Activated CD4-positive, alpha-beta memory T cell treated with anti-CD3 and anti-CD28 coated beads for 36 hours (primary cell): ENCODE measurements around the gene PTX4. TPM values are rescaled to one million over a fixed set of nuclear protein-coding genes. Genes with fewer than 3 reads are reported as not detected.
"Not testable (repeated sequence)": the region's sequence is repeated elsewhere in the genome, so short reads cannot be mapped to it uniquely, and the experiment has no call there.

Experiments used
- CTCF ChIA-PET: fragments of 350-600 bp; sonication (Branson Sonifier 250); formaldehyde crosslinking; loops from one replicate; lab custom pipeline; 2021; ENCODE audit warnings: antibody characterized with exemption, inconsistent platforms; lab: Charles Lee
- POLR2A ChIA-PET: fragments of 350-600 bp; sonication (Branson Sonifier 250); formaldehyde crosslinking; loops from one replicate; lab custom pipeline; 2021; ENCODE audit warnings: antibody characterized with exemption; lab: Charles Lee
- DNase-seq: peaks from one replicate; pipeline ENCODE4 v3.0.0-alpha.2; 2020
- H3K27ac Mint-ChIP-seq: one replicate; pipeline ENCODE4 v1.8.0; 2021; ENCODE audit warnings: mixed read lengths
- H3K27me3 Mint-ChIP-seq: one replicate; pipeline ENCODE4 v1.8.0; 2021; ENCODE audit warnings: mixed read lengths
- H3K36me3 Mint-ChIP-seq: one replicate; pipeline ENCODE4 v1.8.0; 2021; ENCODE audit warnings: mixed read lengths
- H3K4me1 Mint-ChIP-seq: one replicate; pipeline ENCODE4 v1.8.0; 2021; ENCODE audit warnings: low read depth, mixed read lengths
- H3K4me3 Mint-ChIP-seq: one replicate; pipeline ENCODE4 v1.8.0; 2021; ENCODE audit warnings: mild to moderate bottlenecking, mixed read lengths
- H3K9me3 Mint-ChIP-seq: one replicate; pipeline ENCODE4 v1.8.0; 2021; ENCODE audit warnings: mixed read lengths
- intact Hi-C: fragments of 100-400 bp; cut with micrococcal nuclease; formaldehyde crosslinking; loops from one replicate; pipeline ENCODE4 v1.15.1; 2023
- total RNA-seq, 2 experiments: library from RNA; stranded (reverse); gene quantifications; one replicate each; pipeline ENCODE4 v1.2.3, GENCODE V29; 2021

Gene PTX4
- total RNA-seq, 2 experiments from 2014 or later = not detected

DNA sequence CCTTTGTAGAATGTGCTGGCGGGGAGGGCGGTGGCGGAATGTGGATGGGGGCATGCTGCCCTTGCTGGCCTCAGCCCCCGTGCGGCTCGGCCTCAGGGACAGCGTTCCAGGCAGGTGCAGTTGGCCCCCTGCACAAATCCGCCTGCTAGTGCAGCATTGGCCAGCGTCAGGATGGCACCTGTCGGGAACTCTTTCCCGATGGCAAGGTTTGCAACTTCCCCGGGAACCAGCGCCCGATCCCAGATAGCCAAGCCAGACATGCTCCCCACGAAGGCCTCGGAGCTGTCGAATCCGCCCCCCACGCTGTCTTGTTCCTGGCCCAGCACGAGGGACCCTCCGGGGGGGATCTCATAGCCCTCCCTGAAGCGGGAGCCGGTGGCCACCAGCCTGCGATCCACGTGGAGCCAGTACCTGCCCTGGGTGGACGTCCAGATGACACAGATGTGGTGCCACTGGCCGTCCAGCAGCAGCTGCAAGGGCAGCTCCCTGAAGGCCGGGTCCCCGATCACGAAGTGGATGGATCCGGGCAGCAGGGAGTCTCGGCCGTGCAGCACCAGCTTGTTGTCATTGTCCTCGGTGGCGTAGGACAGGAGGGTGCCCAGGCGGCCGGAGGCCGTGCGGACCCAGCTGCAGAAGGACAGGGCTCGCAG is 2.8 kb downstream of the PTX4 start:
- no peaks in the 10 kb centered on the region for H3K9me3 Mint-ChIP-seq
- CTCF ChIA-PET = no interaction called here
- intact Hi-C loops = no loop called here
- DNase-seq = no peak
- H3K4me3 Mint-ChIP-seq = no peak overlapping the region
- no peaks in the 10 kb centered on the region for H3K27me3 Mint-ChIP-seq
- no peak overlapping the region for H3K27ac Mint-ChIP-seq
- no peaks in the 10 kb centered on the region for H3K4me1 Mint-ChIP-seq
- no peaks in the 10 kb centered on the region for H3K36me3 Mint-ChIP-seq
- POLR2A ChIA-PET = no interaction called here

DNA sequence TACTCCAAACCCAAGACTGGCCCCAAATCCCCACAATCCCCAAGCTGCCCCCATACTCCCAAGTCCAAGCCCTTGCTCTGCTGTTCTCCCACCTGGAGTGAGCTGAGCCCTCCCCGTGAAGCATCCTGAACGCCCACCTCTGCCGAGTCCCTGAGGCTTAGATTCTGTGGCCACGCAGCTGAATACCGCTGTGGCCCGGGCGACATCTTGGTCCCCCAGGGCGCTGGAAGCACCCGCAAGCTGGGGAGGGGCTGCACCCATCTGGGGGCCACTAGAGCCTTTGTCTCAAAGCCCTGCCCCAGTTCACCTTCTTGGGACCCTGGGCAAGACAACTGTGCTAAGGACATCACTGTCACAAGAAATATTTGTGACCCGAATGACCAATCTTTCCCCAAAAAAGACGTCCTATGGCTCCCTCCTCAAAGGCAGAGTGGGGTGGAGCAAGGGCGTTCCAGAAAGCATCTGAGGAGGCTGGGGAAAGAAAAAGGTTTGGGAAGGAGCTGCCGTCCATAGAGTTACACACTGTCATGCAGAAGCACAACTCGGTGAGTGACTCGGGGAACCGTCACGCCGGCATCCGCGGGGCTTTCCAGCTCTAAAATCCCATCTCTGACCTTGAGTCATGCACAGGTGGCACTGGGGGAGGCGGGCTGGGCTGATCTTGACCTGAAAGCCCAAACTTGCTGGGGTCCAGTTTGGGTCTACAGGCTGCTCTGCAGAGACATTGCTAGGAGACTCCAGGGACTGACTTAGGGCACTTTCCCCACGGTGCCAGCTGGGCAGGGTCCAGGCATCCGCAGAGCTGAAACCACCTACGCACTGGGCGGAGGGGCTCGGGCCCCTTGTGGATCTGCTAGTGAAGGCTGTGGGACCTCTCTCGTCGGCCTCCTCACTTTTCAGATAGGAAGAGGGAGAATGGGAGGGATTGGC is 6.6 kb downstream of the PTX4 start:
- no peak overlapping the region for H3K4me3 Mint-ChIP-seq
- no peak overlapping the region for H3K27ac Mint-ChIP-seq
- DNase-seq = no peak
- no peaks in the 10 kb centered on the region for H3K9me3 Mint-ChIP-seq
- ChIA-PET CTCF (no interaction called here), POLR2A (interaction anchor here (0.5 kb wide), 1 partner anchor 13 kb away, joined by 3 read pairs; no protein-coding TSS in a partner anchor)
- H3K27me3 Mint-ChIP-seq = no peaks in the 10 kb centered on the region
- no peaks in the 10 kb centered on the region for H3K4me1 Mint-ChIP-seq
- H3K36me3 Mint-ChIP-seq = no peaks in the 10 kb centered on the region
- intact Hi-C loops = no loop called here

DNA sequence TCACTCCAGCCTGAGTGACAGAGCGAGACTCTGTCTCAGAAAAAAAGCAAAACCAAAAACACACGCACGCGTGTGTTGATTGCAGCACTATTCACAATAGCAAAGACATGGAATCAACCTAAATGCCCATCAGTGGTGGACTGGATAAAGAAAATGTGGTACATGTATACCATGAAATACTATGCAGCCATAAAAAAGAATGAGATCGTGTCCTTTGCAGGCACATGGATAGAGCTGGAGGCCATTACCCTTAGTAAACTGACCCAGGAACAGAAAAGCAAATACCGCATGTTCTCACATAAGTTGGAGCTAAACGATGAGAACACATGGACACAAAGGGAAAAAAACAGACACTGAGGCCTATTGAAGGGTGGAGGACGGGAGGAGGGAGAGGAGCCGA is 9.8 kb downstream of the PTX4 start:
- H3K27ac Mint-ChIP-seq, H3K4me3 Mint-ChIP-seq, POLR2A ChIA-PET, H3K36me3 Mint-ChIP-seq, CTCF ChIA-PET, DNase-seq, H3K27me3 Mint-ChIP-seq, H3K9me3 Mint-ChIP-seq, intact Hi-C loops: not testable (repeated sequence)
- peaks cover 11% of the 10 kb centered on the region for H3K4me1 Mint-ChIP-seq

DNA sequence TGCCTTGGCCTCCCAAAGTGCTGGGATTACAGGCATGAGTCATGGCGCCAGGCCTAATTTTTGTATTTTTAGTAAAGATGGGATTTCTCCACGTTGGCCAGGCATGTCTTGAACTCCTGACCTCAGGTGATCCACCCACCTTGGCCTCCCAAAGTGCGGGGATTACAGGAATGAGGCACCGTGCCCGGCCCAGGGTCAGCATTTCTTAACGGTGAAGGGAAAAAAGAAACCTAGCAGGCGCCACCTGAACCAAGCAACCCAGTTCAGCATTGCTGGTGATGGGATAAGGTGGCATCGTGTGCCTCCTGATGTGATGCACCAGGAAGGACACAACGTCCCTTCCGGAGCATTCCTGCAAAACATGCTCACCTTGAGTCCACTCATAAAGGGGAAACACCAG is 11.7 kb downstream of the PTX4 start:
- Mint-ChIP-seq H3K9me3 (no peaks in the 10 kb centered on the region), H3K27ac (no peak overlapping the region), H3K36me3 (peaks cover 1% of the 10 kb centered on the region), H3K4me1 (peaks cover 16% of the 10 kb centered on the region), H3K27me3 (no peaks in the 10 kb centered on the region), H3K4me3 (no peak overlapping the region)
- intact Hi-C loops = no loop called here
- CTCF ChIA-PET = interaction anchor here (0.7 kb wide), 1 partner anchor 19 kb away, joined by 4 read pairs; no protein-coding TSS in a partner anchor
- POLR2A ChIA-PET = no interaction called here
- no peak for DNase-seq

DNA sequence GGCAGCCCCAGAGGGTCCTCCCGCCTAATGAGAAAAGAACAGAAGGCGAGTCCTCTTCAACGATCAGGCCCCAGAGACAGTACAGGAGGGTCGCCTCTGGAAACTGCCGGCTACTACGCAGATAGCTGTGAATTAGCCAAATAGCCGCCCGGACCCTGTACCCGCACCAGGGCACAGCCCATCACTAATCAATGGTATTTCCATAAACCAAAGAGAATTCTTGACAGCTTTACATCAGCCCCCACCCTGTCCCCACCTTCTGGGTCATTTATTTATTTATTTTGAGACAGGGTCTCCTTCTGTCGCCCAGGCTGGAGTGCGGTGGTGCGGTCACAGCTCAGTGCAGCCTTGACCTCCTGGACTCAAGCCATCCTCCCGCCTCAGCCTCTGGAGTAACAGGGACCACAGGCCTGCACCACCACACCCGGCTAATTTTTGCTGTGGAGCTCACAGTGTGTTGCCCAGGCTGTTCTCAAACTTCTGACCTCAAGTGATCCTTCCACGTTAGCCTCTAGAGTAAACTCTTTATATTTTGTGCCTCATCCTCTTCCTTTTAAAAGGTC is 13.1 kb downstream of the PTX4 start:
- intact Hi-C loops = no loop called here

DNA sequence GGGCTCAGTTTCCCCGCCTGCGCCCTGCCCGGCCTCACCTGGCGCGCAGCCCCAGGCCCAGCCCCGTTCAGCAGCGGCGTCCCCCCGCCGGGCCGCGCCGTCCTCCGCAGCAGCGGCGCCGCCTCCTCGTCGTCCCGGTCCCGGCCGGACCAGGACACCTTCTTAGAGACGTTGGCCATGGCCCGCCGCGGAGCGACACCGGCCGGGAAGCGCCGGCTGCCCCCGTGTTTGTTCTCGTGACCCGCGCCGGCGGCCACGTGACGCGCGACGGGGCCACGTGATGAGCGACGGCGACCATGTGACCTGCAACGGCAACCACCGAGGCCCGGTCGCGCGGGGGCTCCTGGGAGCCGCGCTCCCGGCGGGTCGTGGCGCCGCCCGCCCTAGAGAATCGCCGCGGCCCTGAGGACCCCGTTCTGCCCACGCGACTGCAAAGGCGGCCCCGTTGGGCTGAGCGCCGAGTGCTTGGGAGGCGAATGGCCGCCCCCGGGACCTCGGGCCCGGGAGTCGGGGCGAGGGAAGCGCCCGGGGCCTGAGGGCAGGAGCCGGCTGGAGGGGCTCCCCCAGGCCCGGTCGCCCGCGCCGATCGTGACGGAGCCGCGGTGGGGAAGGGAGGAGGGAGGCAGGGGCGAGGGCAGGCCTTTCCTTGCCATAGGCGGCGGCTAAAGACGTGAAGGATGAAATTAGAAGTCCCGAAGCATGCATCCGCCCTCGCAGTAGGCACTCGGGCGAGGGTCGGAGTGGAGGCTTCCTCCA is 13.8 kb downstream of the PTX4 start, which contains the start of gene CLCN7:
Gene CLCN7, minus strand, starts transcription at position 233 of the 756 bp plus-strand sequence. Its CDS starts 54 bp downstream, at position 179.
- ChIA-PET POLR2A (interaction anchor here (1.1 to 1.5 kb wide), 2 partner anchors 17 to 203 kb away, joined by 3 read pairs; partner anchors contain the start of gene JPT2), CTCF (no interaction called here)
- H3K9me3 Mint-ChIP-seq = no peaks in the 10 kb centered on the region
- intact Hi-C loops = no loop called here
- H3K4me3 Mint-ChIP-seq = peak within 1 kb of the TSS; percentile 82
- H3K36me3 Mint-ChIP-seq = peaks cover 1% of the 10 kb centered on the region
- H3K27ac Mint-ChIP-seq = peak within 1 kb of the TSS; percentile 80
- peak; percentile 94 for DNase-seq
- peaks cover 30% of the 10 kb centered on the region for H3K4me1 Mint-ChIP-seq
- H3K27me3 Mint-ChIP-seq = no peaks in the 10 kb centered on the region

More for the DNA sequence above, 13.1 kb downstream of the PTX4 start:
- Mint-ChIP-seq H3K27me3 (no peaks in the 10 kb centered on the region), H3K4me1 (peaks cover 25% of the 10 kb centered on the region), H3K4me3 (peak overlapping the region; percentile 82), H3K27ac (peak overlapping the region; percentile 80), H3K9me3 (no peaks in the 10 kb centered on the region), H3K36me3 (peaks cover 1% of the 10 kb centered on the region)
- POLR2A ChIA-PET = interaction anchor here (1.1 to 1.5 kb wide), 2 partner anchors 16 to 202 kb away, joined by 3 read pairs; partner anchors contain the start of gene JPT2
- DNase-seq = no peak
- CTCF ChIA-PET = interaction anchor here (0.8 kb wide), 1 partner anchor 68 kb away, joined by 5 read pairs; no protein-coding TSS in a partner anchor

DNA sequence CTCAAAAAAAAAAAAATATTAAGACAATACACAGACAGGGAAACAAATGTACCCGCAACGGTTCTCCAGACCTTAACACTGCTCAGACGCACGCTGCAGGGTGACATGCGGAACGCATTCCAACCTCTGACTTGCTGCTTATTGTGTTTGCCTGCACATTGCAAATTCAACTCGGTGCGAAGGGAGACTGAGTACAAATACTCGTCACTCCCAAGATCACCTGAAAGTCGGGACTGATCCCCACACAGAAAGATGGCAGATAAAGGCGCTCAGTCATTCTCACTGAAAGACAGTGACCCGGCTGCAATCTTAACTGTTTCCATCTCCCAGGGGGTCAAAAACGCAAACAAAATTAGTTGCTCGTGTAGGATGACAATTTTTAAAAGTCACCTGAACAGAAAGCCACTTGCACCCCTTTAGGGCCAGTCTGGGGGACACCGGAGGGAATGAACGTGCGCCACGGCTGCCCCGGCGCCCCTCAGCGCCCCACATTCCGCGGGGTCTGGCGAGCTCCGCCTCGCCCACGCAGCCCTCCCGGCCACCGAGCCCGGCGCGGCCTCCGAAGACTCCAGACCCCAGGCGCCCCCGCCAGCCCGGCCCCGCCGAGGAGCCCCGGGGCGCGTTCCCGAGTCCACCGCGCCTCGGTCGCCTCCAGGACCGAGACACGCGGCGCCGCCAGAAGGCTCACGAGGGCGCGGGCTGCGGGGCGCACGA is 14.5 kb downstream of the PTX4 start:
- ChIA-PET CTCF (no interaction called here), POLR2A (no interaction called here)
- peaks cover 34% of the 10 kb centered on the region for H3K4me1 Mint-ChIP-seq
- H3K9me3 Mint-ChIP-seq = no peaks in the 10 kb centered on the region
- intact Hi-C loops = no loop called here
- H3K4me3 Mint-ChIP-seq = peak overlapping the region; percentile 82
- H3K27me3 Mint-ChIP-seq = no peaks in the 10 kb centered on the region
- no peak overlapping the region for H3K27ac Mint-ChIP-seq
- peaks cover 1% of the 10 kb centered on the region for H3K36me3 Mint-ChIP-seq
- no peak for DNase-seq

DNA sequence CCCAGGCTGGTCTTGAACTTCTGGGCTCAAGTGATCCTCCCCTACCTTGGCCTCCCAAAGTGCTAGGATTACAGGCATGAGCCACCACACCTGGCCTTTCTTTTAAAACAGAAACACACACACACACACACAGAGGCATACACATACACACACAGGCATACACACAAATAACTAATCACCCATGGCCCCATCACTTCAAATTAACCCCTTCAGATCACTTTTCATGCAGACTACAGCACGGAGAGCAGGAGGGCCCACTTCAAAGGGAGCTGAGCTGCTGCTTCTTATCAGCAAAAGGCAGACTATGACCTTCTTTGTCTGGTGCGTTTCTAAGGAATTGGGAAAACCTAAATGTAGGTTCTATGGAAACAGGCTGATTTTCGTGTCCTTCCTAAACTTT is 15.8 kb downstream of the PTX4 start:
- intact Hi-C loops = no loop called here
- peaks cover 34% of the 10 kb centered on the region for H3K4me1 Mint-ChIP-seq

DNA sequence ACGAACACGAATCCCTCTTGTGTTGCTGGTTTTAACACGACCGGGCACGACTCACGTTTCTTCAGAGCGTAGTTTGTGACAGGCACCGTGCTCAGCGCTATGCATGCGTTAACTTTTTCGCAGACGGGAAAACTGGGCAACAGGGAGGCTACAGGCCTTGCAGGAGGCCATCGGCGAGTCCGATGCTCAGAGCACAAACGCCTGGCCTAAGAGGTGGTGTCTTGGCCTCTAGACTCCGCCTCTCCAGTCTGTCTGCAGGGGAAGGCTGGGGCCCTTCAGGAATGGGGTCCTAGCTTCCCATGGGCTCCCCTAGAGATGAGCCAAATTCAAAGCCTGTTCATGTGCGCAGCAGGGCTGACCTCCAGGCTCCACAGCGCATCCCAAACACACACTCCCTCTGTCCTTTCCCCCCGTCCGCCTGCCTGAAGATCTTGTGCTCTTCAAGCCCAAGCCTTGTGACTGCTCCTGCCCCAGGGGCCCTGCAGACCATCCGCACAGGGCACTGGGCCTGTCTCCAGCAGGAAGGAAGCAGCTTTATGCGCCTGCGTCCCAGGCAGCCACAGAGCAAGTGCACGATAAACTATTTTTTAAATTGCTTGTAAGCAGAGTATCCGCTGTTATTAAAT is 17.1 kb downstream of the PTX4 start:
- intact Hi-C loops = no loop called here
- Mint-ChIP-seq H3K9me3 (no peaks in the 10 kb centered on the region), H3K4me3 (no peak overlapping the region), H3K36me3 (peaks cover 1% of the 10 kb centered on the region), H3K27me3 (no peaks in the 10 kb centered on the region), H3K27ac (no peak overlapping the region), H3K4me1 (peaks cover 34% of the 10 kb centered on the region)
- POLR2A ChIA-PET = no interaction called here
- CTCF ChIA-PET = interaction anchor here (1.0 kb wide), 1 partner anchor 108 kb away, joined by 3 read pairs; no protein-coding TSS in a partner anchor
- no peak for DNase-seq

More for the DNA sequence above, 15.8 kb downstream of the PTX4 start:
- Mint-ChIP-seq H3K27ac (no peak overlapping the region), H3K27me3 (no peaks in the 10 kb centered on the region), H3K36me3 (peaks cover 1% of the 10 kb centered on the region), H3K9me3 (no peaks in the 10 kb centered on the region), H3K4me3 (peak overlapping the region; percentile 37)
- ChIA-PET CTCF (no interaction called here), POLR2A (no interaction called here)
- no peak for DNase-seq

DNA sequence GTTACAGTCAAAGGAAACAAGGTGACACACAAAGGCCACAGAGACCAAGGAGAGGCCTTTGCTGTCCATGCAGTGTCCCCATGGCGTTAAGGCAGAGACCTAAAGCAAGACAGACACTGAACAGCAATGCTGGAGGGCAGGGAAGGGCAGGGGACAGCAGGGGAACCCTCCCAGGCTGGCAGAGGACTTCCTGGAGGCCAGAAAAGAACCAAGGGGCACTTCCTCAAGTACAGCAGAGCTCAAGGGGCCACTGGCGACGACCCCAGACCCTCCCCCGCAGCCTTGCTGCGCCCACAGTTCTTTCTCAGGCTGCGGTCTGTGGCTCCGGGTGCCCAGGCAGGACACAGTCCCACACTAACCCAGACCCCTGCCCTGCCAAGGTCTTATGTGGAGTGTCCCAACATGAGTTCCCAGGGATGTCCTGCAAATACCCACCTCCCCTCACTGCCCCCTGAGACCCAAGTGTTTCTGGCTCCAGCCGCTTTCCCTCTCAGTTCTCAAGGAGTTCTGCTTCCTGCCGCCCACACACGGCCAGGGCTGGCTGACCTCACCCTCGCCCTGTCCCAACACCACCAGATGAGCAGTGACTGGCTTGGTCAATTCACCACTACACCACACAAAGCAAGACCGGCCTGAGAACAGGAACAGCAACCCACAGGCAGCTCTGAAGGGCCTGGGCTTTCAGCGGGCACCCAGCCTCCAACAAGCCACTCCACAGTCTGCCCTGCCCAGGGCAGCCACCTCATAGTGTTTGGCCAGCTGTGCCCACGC is 18.1 kb downstream of the PTX4 start:
- Mint-ChIP-seq H3K4me1 (peaks cover 31% of the 10 kb centered on the region), H3K4me3 (no peak overlapping the region), H3K9me3 (no peaks in the 10 kb centered on the region), H3K36me3 (peaks cover 1% of the 10 kb centered on the region), H3K27me3 (no peaks in the 10 kb centered on the region), H3K27ac (no peak overlapping the region)
- intact Hi-C loops = no loop called here
- CTCF ChIA-PET = interaction anchor here (1.0 kb wide), 1 partner anchor 107 kb away, joined by 3 read pairs; no protein-coding TSS in a partner anchor
- no peak for DNase-seq
- POLR2A ChIA-PET = no interaction called here
